GM19240 (cell line): ENCODE measurements around the gene RNLS.

Experiments used
- DNase-seq: peaks from one replicate; pipeline ENCODE4 v3.0.0; 2011; ENCODE audit warnings: low spot score; ENCODE audit not compliant: insufficient read length

The RNLS gene

GRCh38 chr10:88478256-88478655 lies 104.9 kb downstream of the RNLS start:
- DNase-seq: no peak

GRCh38 chr10:88477343-88478085 lies 105.6 kb downstream of the RNLS start:
- no peak for DNase-seq

GRCh38 chr10:88474884-88475844 lies 108.0 kb downstream of the RNLS start:
- DNase-seq: no peak

- DNase-seq: no peak
Observed at GRCh38 chr10:88473989-88474883, 108.9 kb downstream of the RNLS start.

- no peak for DNase-seq
Observed at GRCh38 chr10:88472540-88472939, 110.6 kb downstream of the RNLS start.

- DNase-seq: no peak
Observed at GRCh38 chr10:88471899-88472298, 111.2 kb downstream of the RNLS start.

- no peak for DNase-seq
Observed at GRCh38 chr10:88467835-88468485, 115.2 kb downstream of the RNLS start.

GRCh38 chr10:88466786-88467185 lies 116.3 kb downstream of the RNLS start:
- DNase-seq: no peak

GRCh38 chr10:88465765-88466164 lies 117.4 kb downstream of the RNLS start:
- no peak for DNase-seq

- DNase-seq: no peak
Observed at GRCh38 chr10:88463811-88464210, 119.3 kb downstream of the RNLS start.

GRCh38 chr10:88461426-88461825 lies 121.7 kb downstream of the RNLS start:
- no peak for DNase-seq

- no peak for DNase-seq
Observed at GRCh38 chr10:88459530-88459929, 123.6 kb downstream of the RNLS start.

GRCh38 chr10:88458209-88458608 lies 124.9 kb downstream of the RNLS start:
- DNase-seq: no peak

- DNase-seq: no peak
Observed at GRCh38 chr10:88457660-88458059, 125.5 kb downstream of the RNLS start.

- DNase-seq: no peak
Observed at GRCh38 chr10:88456730-88457129, 126.4 kb downstream of the RNLS start.

GRCh38 chr10:88455831-88456230 lies 127.3 kb downstream of the RNLS start:
- DNase-seq: no peak

- no peak for DNase-seq
Observed at GRCh38 chr10:88450201-88450600, 132.9 kb downstream of the RNLS start.

- DNase-seq: no peak
Observed at GRCh38 chr10:88442716-88443115, 140.4 kb downstream of the RNLS start.

GRCh38 chr10:88440541-88440940 lies 142.6 kb downstream of the RNLS start:
- no peak for DNase-seq

- DNase-seq: no peak
Observed at GRCh38 chr10:88439932-88440331, 143.2 kb downstream of the RNLS start.

GRCh38 chr10:88437411-88437810 lies 145.7 kb downstream of the RNLS start:
- no peak for DNase-seq
